ENCODE measurements around the gene SV2C. TPM values are rescaled to one million over a fixed set of nuclear protein-coding genes. Genes with fewer than 3 reads are reported as not detected.

Gene SV2C
- total RNA-seq, 3 donors from 2014 or later, result 0.54 to 1.2 (median 0.58) TPM

- intact Hi-C loops (cut with DNase I, micrococcal nuclease), result no loop called here
- no peaks in the 10 kb centered on the region for H3K36me3 ChIP-seq (ENCODE audit: low read depth)
- no peak for TF ChIP-seq CTCF (IDR thresholded peaks at IDR 0.05)
- H3K4me1 ChIP-seq (ENCODE audit: low read depth), result no peaks in the 10 kb centered on the region
- no peaks in the 10 kb centered on the region for H3K9me3 ChIP-seq
- H3K4me3 ChIP-seq, result no peak overlapping the region
- no peak for ATAC-seq
- no peak for DNase-seq
Observed at GRCh38 chr5:76222318-76222717, 139.1 kb downstream of the SV2C start.

GRCh38 chr5:76223696-76224095 is 140.5 kb downstream of the SV2C start:
- Histone ChIP-seq H3K4me1 (ENCODE audit: low read depth) (no peaks in the 10 kb centered on the region), H3K36me3 (ENCODE audit: low read depth) (no peaks in the 10 kb centered on the region), H3K9me3 (no peaks in the 10 kb centered on the region), H3K4me3 (no peak overlapping the region)
- no peak for TF ChIP-seq CTCF (IDR thresholded peaks at IDR 0.05)
- DNase-seq (peak in 1 of 3 donors; percentile 30), ATAC-seq (peak; percentile 46)
- intact Hi-C loops (cut with DNase I, micrococcal nuclease), result no loop called here

- Histone ChIP-seq H3K4me3 (no peak overlapping the region), H3K9me3 (no peaks in the 10 kb centered on the region), H3K4me1 (ENCODE audit: low read depth) (no peaks in the 10 kb centered on the region), H3K36me3 (ENCODE audit: low read depth) (no peaks in the 10 kb centered on the region)
- DNase-seq (no peak), ATAC-seq (no peak)
- no peak for TF ChIP-seq CTCF (IDR thresholded peaks at IDR 0.05)
- intact Hi-C loops (cut with DNase I, micrococcal nuclease), result no loop called here
Observed at GRCh38 chr5:76224898-76225297, 141.7 kb downstream of the SV2C start.

GRCh38 chr5:76225336-76225735 is 142.2 kb downstream of the SV2C start:
- no peak for TF ChIP-seq CTCF (IDR thresholded peaks at IDR 0.05)
- Histone ChIP-seq H3K4me3 (no peak overlapping the region), H3K4me1 (ENCODE audit: low read depth) (no peaks in the 10 kb centered on the region), H3K36me3 (ENCODE audit: low read depth) (no peaks in the 10 kb centered on the region), H3K9me3 (no peaks in the 10 kb centered on the region)
- ATAC-seq, result no peak
- no peak for DNase-seq
- intact Hi-C loops (cut with DNase I, micrococcal nuclease), result no loop called here

- Histone ChIP-seq H3K36me3 (ENCODE audit: low read depth) (no peaks in the 10 kb centered on the region), H3K4me1 (ENCODE audit: low read depth) (no peaks in the 10 kb centered on the region), H3K9me3 (no peaks in the 10 kb centered on the region), H3K4me3 (no peak overlapping the region)
- ATAC-seq, result no peak
- DNase-seq, result no peak
- intact Hi-C loops (cut with DNase I, micrococcal nuclease), result no loop called here
- no peak for TF ChIP-seq CTCF (IDR thresholded peaks at IDR 0.05)
Observed at GRCh38 chr5:76229900-76230299, 146.7 kb downstream of the SV2C start.

- intact Hi-C loops (cut with DNase I, micrococcal nuclease), result no loop called here
- Histone ChIP-seq H3K36me3 (ENCODE audit: low read depth) (no peaks in the 10 kb centered on the region), H3K4me3 (no peak overlapping the region), H3K9me3 (no peaks in the 10 kb centered on the region), H3K4me1 (ENCODE audit: low read depth) (no peaks in the 10 kb centered on the region)
- no peak for ATAC-seq
- no peak for DNase-seq
- no peak for TF ChIP-seq CTCF (IDR thresholded peaks at IDR 0.05)
Observed at GRCh38 chr5:76230711-76231285, 147.6 kb downstream of the SV2C start.

Measured in mucosa of descending colon (tissue), 3 donors.